ENCODE results near the gene ARHGAP18. TPM values are rescaled to one million over a fixed set of nuclear protein-coding genes. Genes with fewer than 3 reads are reported as not detected.

Gene ARHGAP18
- total RNA-seq, 1 donor, result 47.1 TPM

DNA sequence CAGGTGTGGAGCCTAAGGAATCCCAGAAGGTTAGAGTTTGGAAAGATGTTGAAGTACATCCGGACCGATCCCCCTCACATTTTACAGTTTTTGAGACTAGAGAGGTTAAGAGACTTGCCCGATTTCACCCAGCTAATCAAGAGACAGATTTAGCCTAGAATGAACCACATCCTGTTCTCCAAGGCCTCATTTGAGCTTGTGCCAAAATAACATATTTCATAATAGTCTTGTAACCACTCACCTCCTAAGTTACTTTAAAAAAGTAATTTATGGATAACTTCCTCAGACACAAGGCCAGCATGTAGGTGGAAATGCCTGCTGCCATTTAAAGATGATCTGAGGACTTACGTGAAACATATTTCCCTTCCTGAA, 39.8 kb upstream of the ARHGAP18 start:
- peak; percentile 94 for DNase-seq (ENCODE audit: low read depth)
- peak overlapping the region; percentile 22 for H3K4me3 ChIP-seq (ENCODE audit: low read depth, low read length)
- TF ChIP-seq, protein P1, sequence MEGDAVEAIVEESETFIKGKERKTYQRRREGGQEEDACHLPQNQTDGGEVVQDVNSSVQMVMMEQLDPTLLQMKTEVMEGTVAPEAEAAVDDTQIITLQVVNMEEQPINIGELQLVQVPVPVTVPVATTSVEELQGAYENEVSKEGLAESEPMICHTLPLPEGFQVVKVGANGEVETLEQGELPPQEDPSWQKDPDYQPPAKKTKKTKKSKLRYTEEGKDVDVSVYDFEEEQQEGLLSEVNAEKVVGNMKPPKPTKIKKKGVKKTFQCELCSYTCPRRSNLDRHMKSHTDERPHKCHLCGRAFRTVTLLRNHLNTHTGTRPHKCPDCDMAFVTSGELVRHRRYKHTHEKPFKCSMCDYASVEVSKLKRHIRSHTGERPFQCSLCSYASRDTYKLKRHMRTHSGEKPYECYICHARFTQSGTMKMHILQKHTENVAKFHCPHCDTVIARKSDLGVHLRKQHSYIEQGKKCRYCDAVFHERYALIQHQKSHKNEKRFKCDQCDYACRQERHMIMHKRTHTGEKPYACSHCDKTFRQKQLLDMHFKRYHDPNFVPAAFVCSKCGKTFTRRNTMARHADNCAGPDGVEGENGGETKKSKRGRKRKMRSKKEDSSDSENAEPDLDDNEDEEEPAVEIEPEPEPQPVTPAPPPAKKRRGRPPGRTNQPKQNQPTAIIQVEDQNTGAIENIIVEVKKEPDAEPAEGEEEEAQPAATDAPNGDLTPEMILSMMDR (IDR thresholded peaks at IDR 0.05; ENCODE audit: insufficient read depth, low read depth, low read length), result no peak

GRCh38 chr6:129748901-129749748, 39.1 kb upstream of the ARHGAP18 start:
- DNase-seq (ENCODE audit: low read depth), result peak; percentile 65
- peak overlapping the region; percentile 22 for H3K4me3 ChIP-seq (ENCODE audit: low read depth, low read length)
- TF ChIP-seq, protein P1 (IDR thresholded peaks at IDR 0.05; ENCODE audit: insufficient read depth, low read depth, low read length), result no peak

DNA sequence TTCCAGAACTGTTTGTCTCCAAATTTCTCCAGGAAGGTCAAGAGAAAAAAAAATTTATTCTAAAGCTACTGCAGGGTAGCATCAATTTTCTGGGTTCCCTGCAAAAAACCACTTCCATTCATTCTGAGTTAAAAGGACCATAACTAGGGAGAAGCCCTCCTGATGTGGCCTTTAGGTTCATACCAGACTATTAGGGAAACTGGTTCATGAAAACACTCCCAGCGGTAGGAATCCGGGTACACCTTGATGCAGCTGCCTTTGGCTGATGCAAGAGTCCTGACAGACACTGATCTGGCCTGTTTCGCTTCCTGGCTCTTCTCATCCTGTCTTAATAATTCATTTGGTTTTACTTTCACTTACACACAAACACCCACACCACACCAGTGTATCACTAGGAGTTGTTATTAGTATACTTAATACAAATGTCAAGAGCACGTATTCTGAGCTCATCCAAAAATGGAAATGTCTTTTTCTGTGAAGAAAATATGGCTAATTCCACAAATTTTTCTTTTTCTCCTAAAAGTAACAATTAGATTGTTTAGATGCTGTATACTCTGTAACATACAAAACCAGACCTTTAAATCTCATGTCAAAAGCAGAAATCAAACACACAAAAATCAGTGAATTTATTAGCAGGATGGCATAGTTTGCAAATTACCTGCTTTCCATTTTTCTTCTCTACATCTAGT, 38.4 kb upstream of the ARHGAP18 start:
- TF ChIP-seq, protein P1 (IDR thresholded peaks at IDR 0.05; ENCODE audit: insufficient read depth, low read depth, low read length), result peak; percentile 37
- no peak overlapping the region for H3K4me3 ChIP-seq (ENCODE audit: low read depth, low read length)
- DNase-seq (ENCODE audit: low read depth), result peak; percentile 88

DNA sequence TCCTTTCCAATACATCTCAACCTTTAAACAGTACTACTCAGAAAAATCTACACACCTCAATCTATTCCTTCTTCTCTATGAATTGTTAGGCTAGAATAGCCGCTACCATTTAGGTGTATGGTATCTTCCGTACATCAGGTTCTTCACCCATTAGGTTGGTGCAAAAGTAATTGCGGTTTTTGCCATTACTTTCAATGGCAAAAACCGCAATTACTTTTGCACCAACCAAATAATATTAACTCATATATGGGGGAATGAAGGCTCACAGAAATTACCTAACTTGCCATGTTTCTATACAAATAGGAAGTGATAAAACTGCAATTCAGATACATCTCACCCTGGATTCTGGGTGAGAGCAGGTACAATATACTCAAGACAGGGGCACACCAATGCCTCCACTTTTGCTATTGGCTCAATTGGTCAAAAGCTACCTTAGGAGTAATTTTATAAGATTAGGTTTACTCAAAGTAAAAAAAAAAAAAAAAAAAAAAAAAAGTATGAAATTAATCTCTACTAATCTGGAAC, 37.7 kb upstream of the ARHGAP18 start:
- TF ChIP-seq, protein P1 (IDR thresholded peaks at IDR 0.05; ENCODE audit: insufficient read depth, low read depth, low read length), result no peak
- DNase-seq (ENCODE audit: low read depth), result no peak
- no peak overlapping the region for H3K4me3 ChIP-seq (ENCODE audit: low read depth, low read length)

DNA sequence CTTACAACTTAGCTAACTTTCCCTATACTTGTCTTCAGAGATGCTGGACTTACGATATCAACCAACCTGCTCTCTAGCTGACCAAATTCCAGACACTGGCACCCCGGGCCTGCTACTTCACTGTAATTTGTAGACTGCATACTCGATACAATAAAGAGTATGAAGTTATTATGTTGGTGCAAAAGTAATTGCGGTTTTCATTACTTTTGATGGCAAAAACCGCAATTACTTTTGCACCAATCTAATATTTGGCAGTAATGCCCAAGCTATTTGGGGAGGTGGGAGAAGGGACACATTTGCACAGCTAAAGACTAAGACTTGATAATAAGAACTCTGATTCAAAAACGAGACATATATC, 34.9 kb upstream of the ARHGAP18 start:
- H3K4me3 ChIP-seq (ENCODE audit: low read depth, low read length), result no peak overlapping the region
- TF ChIP-seq, protein P1 (IDR thresholded peaks at IDR 0.05; ENCODE audit: insufficient read depth, low read depth, low read length), result no peak
- no peak for DNase-seq (ENCODE audit: low read depth)

- H3K4me3 ChIP-seq (ENCODE audit: low read depth, low read length), result no peak overlapping the region
- peak; percentile 84 for DNase-seq (ENCODE audit: low read depth)
- TF ChIP-seq, protein P1 (IDR thresholded peaks at IDR 0.05; ENCODE audit: insufficient read depth, low read depth, low read length), result no peak
Observed at GRCh38 chr6:129744201-129744879, 34.4 kb upstream of the ARHGAP18 start.

Data from fibroblast of villous mesenchyme (primary cell).